Left renal cortex interstitium (tissue), 4 donors: ENCODE measurements around the gene NDUFB3. TPM values are rescaled to one million over a fixed set of nuclear protein-coding genes. Genes with fewer than 3 reads are reported as not detected.
"Not testable (repeated sequence)": the region's sequence is repeated elsewhere in the genome, so short reads cannot be mapped to it uniquely, and the experiment has no call there.

Experiments used
- DNase-seq, 4 donors: peaks; one replicate each; pipeline ENCODE4 v3.0.0-alpha.2; 2013; ENCODE audit warnings: low read depth in 4 of 4, low spot score in 2 of 4, missing footprints in 1 of 4
- polyA plus RNA-seq, 4 donors: library from polyadenylated mRNA; unstranded; fragments of 120-200 nt; gene quantifications; one replicate each; pipeline ENCODE4 v1.2.1, GENCODE V29; 2013; ENCODE audit not compliant: insufficient read length in 4 of 4

Gene NDUFB3
- polyA plus RNA-seq, result 100 to 1,000 TPM in 2 of 4 donors, 10 to 100 TPM in 2; 94.0 to 138 (median 114) TPM

DNA sequence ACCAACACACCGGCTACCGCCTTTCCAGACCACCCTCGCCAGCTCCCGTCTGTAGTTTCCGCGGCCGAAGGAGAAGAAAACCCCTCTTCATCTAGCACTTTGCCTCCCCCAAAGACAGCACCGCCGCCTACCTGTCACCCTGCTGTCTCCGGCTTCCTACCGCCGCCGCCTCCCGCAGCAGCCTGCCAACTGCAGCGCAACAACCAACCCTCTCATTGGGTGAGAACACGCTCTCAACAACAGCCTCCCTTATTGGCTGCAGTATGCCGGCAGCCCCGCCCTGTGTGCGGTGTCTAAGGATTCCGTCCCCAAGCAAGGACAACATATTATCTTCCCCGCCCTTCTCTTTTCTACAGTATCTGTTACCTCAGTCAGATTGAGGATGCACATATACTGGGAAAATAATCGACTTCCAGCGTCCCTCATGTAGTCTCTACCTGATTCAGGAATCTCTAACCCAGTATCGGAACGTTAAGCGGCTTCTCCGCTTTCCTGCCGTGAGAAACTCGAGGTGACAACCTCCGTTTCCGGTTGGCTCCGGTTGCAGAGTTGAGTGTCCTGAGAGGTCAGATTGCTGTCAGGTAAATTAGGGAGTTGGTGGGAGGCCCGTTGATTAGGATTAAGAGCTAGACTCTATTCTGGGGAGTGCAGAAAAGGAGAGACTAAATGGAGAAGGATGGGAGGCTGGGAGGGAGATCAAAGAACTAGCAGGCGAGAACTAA lies at the start of gene NDUFB3, which contains the start of gene HYCC2:
TSS of gene NDUFB3 (plus strand) at position 523 of the 722 bp plus-strand sequence. CDS start 6,882 bp downstream, outside the sequence.
TSS of gene HYCC2 (minus strand) at position 193 of the 722 bp plus-strand sequence. CDS start 47,662 bp downstream, outside the sequence.
- DNase-seq, result peak; percentile 90 to 99 (median 94)

- no peak for DNase-seq
Measured at GRCh38 chr2:201024518-201024917, 47.3 kb upstream of the NDUFB3 start.

- not testable (repeated sequence) for DNase-seq
Measured at GRCh38 chr2:201034355-201034754, 37.4 kb upstream of the NDUFB3 start.

DNA sequence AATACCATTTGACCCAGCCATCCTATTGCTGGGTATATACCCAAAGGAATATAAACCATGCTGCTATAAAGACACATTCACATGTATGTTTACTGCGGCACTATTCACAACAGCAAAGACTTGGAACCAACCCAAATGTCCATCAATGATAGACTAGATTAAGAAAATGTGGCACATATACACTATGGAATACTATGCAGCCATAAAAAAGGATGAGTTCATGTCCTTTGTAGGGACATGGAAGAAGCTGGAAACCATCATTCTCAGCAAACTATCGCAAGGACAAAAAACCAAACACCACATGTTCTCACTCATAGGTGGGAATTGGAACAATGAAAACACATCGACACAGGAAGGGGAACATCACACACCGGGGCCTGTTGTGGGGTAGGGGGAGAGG lies 33.4 kb upstream of the NDUFB3 start:
- not testable (repeated sequence) for DNase-seq

- DNase-seq, result no peak
Measured at GRCh38 chr2:201038855-201039254, 32.9 kb upstream of the NDUFB3 start.

DNA sequence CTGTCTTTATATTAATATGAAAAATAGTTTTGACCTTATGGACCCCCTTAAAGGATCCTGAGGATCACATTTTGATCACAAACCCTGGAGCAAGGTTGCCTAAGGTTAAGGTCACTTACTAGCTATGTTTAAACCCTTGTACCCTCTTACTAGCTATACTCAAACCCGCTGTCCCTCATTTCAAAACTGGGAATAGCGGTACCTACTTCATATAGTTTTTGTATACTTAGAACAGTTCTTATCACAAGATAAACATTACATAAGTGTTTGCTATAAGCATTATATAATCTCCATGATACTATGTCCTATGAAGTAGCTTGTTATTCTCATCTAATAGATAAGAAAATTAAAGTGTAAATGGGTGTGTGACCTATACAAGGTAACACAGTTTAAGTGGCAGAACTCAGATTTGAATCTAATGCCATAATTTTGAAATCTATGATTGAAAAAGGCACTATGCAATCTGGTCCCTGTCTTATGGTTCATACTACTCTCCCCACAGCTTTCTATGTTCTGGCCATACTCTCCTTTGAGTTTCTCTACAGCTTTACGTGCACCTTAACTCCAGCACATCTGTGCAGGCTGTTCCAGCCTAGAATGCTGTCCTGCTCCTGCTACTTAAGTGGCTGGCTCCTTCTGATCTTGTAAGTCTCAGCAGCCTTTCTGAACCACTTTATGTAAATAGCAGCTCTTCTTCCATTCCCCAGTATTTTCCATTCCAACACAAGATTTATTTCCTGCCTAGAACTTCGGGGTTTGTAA lies 30.8 kb upstream of the NDUFB3 start:
- DNase-seq, result no peak

DNA sequence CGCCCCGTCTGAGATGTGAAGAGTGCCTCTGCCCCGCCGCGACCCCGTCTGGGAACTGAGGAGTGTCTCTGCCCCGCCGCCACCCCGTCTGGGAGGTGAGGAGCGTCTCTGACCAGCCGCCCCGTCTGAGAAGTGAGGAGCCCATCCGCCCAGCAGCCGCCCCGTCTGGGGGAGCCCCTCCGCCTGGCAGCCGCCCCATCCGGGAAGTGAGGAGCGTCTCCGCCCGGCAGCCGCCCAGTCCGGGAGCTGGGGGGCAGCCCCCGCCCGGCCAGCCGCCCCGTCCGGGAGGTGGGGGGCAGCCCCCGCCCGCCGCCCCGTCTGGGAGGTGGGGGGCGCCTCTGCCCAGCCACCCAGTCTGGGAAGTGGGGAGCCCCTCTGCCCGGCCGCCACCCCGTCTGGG lies 29.4 kb upstream of the NDUFB3 start:
- DNase-seq, result not testable (repeated sequence)

- DNase-seq, result not testable (repeated sequence)
Measured at GRCh38 chr2:201043050-201043449, 28.8 kb upstream of the NDUFB3 start.

DNA sequence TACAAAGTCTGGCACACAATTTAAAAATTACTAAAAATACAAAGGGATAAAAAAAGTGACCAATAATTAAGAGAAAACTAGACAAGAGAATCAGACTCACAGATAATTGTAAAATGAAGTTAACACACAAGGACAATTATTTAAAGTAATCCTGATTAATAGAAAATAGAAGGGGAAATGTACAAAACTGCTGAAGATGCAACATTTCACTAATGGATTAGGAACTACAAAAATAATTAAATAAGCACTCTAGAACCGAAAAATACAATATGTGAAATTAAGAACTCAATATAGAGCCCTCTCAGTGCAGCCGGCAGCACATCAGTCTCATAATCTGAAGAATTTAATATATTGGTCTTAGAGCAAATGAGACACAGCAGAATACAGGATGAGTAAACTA lies 24.9 kb upstream of the NDUFB3 start:
- DNase-seq, result no peak

GRCh38 chr2:201049455-201049854 lies 22.3 kb upstream of the NDUFB3 start:
- no peak for DNase-seq

GRCh38 chr2:201057087-201057521 lies 14.7 kb upstream of the NDUFB3 start:
- peak in 1 of 4 donors; percentile 0 for DNase-seq

DNA sequence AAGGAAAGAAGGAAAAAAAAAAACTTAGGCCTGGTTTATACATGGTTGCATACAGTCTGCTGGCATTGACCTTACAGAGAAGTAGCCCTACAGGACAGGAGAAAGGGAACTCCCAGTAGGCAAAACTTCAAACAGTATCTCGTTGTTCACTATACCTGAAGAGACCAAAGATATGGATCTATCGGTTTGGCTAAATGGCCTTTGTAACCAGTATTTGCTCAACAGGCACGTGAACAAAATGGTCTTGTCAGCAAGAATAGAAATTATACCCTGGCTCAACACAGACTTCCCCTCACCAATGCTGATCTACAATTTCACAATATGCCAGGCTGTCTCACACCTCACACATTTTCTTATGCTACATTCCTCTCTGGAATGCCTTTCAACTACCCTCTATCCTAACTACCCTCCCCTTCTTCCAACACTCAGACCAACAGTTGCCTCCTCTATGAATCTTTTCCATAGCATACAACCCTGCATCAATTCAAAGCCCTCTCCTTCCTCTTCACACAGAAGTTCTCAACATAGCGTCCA lies 14.0 kb upstream of the NDUFB3 start:
- DNase-seq, result no peak

DNA sequence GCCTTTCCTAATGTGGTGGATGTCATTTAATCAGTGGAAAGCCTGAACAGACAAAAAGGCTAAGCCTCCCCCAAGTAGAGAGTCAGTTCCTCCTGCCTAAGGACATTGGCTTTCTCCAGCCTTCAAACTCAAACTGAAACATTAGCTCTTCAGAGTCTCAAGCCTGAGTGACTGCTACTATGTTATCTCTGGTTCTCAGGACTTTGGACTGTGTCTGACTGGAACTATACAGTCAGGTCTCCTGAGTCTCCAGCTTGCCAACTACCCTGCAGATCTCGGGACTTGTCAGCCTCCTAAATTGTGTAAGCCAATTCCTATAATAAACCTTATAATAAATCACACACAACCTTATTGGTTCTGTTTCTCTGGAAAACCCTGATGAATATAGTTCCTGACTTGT lies 12.9 kb upstream of the NDUFB3 start:
- DNase-seq, result no peak

DNA sequence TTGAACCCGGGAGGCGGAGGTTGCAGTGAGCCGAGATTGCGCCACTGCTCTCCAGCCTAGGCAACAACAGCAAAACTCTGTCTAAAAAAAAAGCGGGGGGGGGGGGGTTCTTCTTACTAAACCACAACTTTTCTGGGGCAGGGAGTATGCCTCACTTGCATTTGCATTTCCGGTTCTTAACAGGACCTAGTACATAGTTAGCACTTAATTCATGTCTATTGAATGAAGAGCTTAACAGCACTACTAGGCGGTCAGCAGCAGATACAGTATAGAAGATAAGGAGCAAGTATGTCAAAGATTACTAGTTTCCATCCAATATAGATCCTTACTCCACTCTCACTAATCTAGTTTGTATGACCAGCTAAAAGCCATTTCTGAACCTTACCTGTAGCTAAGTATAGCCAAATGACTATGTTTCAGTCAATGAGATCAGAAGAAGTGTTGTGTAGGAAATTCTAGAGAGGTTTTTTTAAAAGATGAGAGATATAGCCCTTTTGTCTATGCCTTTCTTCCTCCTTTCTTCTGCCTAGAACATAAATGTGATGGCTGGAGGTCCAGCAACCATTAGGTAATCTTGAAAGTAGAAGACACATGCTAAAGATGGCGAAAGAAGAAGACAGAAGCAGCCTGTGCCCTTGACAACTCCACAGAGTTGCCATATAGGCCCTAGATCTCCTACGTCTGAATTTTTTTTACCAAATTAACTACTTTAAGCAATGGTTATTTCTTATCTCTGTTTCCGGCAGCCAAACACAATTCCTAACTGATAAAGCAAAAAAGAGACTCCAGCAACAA lies 11.6 kb upstream of the NDUFB3 start:
- DNase-seq, result no peak

DNA sequence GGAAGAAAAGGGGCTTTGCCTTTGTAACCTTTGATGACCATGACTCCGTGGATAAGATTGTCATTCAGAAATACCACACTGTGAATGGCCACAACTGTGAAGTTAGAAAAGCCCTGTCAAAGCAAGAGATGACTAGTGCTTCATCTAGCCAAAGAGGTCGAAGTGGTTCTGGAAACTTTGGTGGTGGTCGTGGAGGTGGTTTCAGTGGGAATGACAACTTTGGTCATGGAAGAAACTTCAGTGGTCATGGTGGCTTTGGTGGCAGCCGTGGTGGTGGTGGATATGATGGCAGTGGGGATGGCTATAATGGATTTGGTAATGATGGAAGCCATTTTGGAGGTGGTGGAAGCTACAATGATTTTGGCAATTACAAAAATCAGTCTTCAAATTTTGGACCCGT lies 8.3 kb upstream of the NDUFB3 start:
- DNase-seq, result not testable (repeated sequence)

DNA sequence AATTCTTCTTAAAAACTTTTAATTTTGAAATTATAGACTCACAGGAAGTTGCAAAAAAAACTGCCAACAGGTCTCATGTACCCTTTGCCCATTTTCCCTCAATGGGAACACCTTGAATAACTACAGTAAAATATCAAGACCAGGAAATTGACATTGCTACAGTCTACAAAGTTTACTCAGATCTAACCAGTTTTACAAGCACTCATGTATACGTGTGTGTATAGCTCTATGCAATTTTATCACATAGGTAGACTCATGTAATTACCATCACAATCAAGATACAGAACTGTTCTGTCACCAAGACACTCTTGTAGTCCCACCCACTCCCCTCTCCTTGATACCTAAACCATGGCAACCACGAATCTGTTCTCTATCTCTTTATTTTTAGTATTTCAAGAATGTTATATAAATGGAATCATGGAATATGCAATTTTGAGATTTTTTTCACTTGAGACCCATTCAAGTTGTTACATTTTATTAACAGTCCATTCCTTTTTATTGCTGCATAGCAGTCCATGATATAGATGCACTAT lies 6.9 kb upstream of the NDUFB3 start:
- DNase-seq, result no peak

DNA sequence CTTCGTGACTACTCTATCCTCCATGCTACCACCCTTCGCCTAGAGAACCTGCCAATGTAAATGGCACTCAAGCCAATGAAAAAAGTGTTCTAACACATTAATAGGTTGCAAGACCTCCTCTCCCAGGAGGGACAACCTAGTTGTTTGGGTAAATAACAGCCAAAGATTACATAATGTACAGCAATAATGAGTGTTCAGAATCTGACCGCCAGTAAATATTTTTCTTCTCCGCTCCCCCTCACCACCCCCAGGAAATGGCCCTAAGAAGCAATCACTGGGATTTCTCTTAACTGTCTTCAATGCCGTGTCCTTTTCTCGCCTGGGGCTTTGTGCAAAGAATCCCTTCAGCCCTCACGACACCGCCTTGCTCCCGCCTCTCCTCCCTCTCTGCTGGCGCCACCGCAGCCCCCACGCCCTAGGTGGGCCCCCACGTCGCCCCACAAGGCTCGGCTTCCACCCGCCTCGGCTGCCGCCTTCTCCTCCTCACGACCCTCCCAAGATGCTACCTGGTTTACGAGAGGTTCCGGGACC lies 788 bp upstream of the NDUFB3 start:
- DNase-seq, result no peak

DNA sequence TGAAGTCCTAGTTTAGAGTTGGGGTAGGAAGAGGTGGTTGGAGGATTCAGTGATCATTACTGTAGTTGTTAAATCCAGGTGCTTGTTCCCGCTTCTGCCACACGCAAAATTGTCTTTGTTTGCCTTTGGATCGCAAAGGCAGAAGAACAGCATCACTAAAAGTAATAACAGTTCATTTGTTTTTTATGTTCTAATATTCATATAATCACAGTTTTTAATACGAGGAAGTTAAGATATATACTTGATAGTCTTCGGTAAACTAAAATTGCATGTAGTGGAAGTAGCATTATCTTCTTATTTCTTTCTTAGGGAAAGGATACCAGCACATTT lies 365 bp downstream of the NDUFB3 start:
- DNase-seq, result no peak

GRCh38 chr2:201073071-201073470 lies 1.3 kb downstream of the NDUFB3 start:
- no peak for DNase-seq

DNA sequence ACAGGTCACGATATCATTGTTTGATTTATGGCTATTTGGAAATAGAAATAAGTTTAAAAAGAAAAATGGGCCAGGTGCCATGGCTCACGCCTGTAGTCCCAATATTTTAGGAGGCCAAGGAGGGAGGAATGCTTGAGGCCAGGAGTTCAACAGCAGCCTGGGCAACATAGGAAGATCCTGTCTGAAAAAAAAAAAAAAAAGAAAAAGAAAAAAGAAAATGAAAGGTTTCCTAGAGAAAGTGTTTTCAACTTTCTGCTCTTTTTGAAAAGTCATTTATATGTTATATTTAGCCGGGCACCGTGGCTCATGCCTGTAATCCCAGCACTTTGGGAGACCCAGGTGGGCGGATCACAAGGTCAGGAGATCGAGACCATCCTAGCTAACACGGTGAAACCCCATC lies 3.2 kb downstream of the NDUFB3 start:
- DNase-seq, result no peak
